Measurements from ENCODE around the gene SLC51A.
A peak's percentile ranks its signal among the peaks of the same experiment; 100 is the strongest.

Gene SLC51A

DNA sequence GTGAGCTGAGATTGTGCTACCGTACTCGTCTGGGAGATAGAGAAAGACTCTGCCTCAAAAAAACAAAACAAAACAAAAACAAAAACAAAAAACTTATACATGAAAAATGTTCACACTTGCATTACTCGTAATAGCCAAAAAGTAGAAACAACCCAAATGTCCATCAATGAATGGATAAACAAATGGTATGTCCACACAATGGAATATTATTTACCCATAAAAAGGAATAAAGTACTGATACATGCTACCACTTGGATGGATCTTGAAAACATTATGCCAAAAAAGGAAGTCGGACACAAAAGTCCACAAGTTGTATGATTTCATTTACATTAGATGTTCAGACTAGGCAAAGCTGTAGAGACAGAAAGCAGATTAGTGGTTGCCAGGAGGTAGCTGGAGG is 44.5 kb downstream of the SLC51A start:
- H3K27ac Mint-ChIP-seq: no peak overlapping the region
- no peaks in the 10 kb centered on the region for H3K27me3 Mint-ChIP-seq
- peaks cover 22 to 48% of the 10 kb centered on the region in 2 donors for H3K36me3 Mint-ChIP-seq
- no peak for DNase-seq
- no peak for ATAC-seq (replicated peaks)
- H3K9me3 Mint-ChIP-seq: peaks cover 0 to 2% of the 10 kb centered on the region in 2 donors
- H3K4me1 Mint-ChIP-seq: no peaks in the 10 kb centered on the region
- H3K4me3 Mint-ChIP-seq: no peak overlapping the region

DNA sequence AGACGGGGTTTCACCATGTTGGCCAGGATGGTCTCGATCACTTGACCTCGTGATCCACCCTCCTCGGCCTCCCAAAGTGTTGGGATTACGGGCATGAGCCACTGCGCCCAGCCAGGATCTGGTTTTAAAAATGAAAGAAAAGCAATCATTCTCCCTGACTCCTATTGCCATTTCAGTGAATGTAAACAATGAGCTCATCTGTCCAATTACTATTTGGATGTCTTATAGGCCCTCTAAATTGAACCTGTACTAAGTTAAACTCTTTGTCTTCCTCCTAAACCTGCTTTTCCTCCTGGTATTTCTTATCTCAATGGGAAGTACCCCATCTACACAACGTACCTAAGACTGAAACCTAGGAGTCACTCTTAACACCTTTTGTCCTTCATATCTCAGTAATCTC is 47.5 kb downstream of the SLC51A start:
- Mint-ChIP-seq H3K4me3 (no peak overlapping the region), H3K27me3 (no peaks in the 10 kb centered on the region), H3K4me1 (no peaks in the 10 kb centered on the region), H3K27ac (no peak overlapping the region), H3K9me3 (peaks cover 0 to 2% of the 10 kb centered on the region in 2 donors), H3K36me3 (peaks cover 23 to 40% of the 10 kb centered on the region in 2 donors)
- ATAC-seq (replicated peaks) (no peak), DNase-seq (no peak)

DNA sequence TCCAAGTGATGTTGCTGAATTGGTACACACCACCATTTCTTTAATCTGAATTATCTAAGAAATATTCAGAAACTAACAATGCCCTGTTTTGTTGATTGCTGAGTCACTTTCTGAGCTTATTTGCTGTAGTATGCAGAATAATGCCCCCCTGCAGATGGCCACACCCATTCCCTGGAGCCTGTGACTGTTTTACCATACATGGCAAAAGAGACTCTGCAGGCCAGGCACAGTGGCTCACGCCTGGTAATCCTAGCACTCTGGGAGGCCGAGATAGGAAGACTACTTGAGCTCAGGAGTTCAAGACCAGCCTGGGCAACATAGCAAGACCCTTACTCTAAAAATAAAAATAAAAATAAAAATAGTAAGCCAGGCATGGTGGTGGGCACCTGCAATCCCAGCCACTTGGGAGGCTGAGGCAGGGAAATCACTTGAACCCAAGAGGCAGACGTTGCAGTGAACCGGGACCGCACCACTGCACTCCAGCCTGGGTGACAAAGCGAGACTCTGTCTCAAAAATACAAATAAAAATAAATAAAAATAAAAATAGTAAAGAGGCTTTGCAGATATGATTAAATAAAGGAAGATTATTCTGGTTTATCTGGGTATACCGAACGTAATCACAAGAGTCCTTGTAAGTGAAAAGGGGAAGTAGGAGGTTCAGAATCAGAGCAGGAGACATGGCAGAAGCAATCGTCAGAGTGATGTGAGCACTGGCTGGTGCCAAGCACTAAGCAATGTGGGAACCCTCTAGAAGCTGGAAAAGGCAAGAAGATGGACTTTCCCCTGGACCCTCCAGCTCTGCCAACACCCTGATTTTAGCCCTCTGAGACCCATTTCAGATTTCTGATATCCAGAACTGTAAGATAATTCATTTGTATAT is 52.2 kb downstream of the SLC51A start:
- peak; percentile 51 to 68 for ATAC-seq (replicated peaks)

DNA sequence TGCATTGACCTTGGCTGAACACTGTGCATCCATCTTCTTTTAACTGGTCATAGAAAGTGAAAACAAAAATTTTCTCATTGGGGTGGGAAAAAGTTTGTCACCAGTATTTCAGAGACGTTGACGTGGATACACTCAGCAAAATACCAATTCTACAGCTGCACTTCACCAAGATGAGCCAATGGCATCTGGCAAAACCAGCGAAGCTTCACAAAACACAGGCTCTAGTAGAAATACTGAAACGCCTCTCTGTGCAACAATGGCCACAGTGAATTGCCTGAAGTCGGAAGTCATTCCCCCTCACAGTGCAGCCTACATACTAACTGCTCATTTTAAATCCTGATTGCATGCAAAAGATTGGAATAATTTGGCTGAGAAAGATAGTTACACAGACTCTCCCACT is 54.2 kb downstream of the SLC51A start:
- no peak for DNase-seq
- peaks cover 27 to 35% of the 10 kb centered on the region in 2 donors for H3K36me3 Mint-ChIP-seq
- H3K4me3 Mint-ChIP-seq: no peak overlapping the region
- H3K27me3 Mint-ChIP-seq: no peaks in the 10 kb centered on the region
- H3K9me3 Mint-ChIP-seq: no peaks in the 10 kb centered on the region
- H3K4me1 Mint-ChIP-seq: peaks cover 16 to 35% of the 10 kb centered on the region in 2 donors
- no peak for ATAC-seq (replicated peaks)
- H3K27ac Mint-ChIP-seq: no peak overlapping the region

More for the DNA sequence above, 52.2 kb downstream of the SLC51A start:
- Mint-ChIP-seq H3K4me1 (peaks cover 9 to 23% of the 10 kb centered on the region in 2 donors), H3K4me3 (no peak overlapping the region), H3K27ac (peak overlapping the region; percentile 47), H3K27me3 (no peaks in the 10 kb centered on the region), H3K36me3 (peaks cover 32 to 37% of the 10 kb centered on the region in 2 donors), H3K9me3 (no peaks in the 10 kb centered on the region)
- DNase-seq: no peak

DNA sequence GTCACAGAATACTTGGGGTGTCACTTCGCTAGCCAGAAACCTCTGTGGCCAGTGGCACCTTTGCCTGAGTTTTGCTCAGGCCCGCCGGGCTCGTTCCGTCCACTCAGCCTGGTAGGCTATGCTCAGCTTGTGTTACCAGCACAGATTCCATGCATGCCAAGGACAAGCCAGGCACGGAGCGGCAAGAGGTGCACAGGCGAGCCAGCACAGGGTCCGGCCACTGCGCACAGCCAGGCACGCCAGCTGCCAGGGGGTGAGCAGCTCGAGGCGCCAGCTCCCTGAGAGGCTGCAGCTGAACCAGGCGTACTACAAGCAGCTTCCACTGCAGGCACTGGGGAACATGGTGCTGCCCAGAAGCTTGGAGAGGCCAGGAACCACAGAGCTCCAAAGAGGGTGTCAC is 56.5 kb downstream of the SLC51A start:
- no peak for ATAC-seq (replicated peaks)
- Mint-ChIP-seq H3K4me1 (peaks cover 16 to 35% of the 10 kb centered on the region in 2 donors), H3K36me3 (peaks cover 22 to 40% of the 10 kb centered on the region in 2 donors), H3K4me3 (no peak overlapping the region), H3K9me3 (no peaks in the 10 kb centered on the region), H3K27ac (no peak overlapping the region), H3K27me3 (no peaks in the 10 kb centered on the region)
- no peak for DNase-seq

DNA sequence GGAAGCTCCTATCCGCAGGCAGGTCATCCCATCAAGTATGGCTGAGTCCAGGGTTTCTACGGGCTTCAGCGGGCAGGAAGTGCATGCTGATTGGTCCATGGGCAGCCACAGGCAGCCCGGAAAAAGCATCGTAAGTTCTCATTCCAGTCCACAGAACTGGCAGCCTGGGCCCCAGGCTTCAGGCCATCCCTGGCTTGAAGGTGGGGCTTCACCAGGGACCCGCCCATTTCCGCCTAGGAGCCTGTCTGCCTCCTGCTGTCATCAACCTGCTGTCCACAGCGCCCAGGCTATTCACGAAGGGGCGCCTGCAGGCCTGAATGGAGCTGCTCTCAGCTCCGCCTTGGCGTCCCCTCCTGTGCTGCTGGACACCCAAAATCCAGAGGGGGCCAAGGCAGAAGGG is 57.3 kb downstream of the SLC51A start:
- DNase-seq: no peak
- Mint-ChIP-seq H3K4me1 (peaks cover 21 to 41% of the 10 kb centered on the region in 2 donors), H3K36me3 (peaks cover 22 to 46% of the 10 kb centered on the region in 2 donors), H3K27me3 (no peaks in the 10 kb centered on the region), H3K4me3 (no peak overlapping the region), H3K27ac (no peak overlapping the region), H3K9me3 (no peaks in the 10 kb centered on the region)
- no peak for ATAC-seq (replicated peaks)

DNA sequence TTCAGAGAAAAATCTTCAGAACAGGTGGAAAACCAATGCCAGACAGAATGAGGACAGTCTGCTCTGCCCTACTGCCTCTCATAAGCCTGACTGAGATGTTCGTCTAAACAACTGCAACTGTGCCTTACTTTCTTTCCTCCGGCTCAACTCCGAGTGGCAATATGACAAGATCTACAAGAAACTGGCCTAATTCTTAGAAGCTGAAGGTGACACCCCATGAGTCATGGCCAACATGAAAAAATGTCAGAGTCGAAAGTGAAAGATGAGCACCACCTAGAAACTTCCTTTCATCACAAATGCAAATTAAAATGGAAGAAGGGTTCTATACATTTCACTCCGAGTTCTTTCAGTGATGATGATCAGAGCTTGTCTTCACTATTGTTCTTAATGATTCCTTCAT is 58.3 kb downstream of the SLC51A start:
- Mint-ChIP-seq H3K4me3 (peak overlapping the region in 1 of 2 donors; percentile 41), H3K4me1 (peaks cover 22 to 42% of the 10 kb centered on the region in 2 donors), H3K36me3 (peaks cover 14 to 44% of the 10 kb centered on the region in 2 donors), H3K9me3 (no peaks in the 10 kb centered on the region), H3K27me3 (no peaks in the 10 kb centered on the region), H3K27ac (peak overlapping the region; percentile 10)
- peak; percentile 55 to 76 for ATAC-seq (replicated peaks)
- no peak for DNase-seq

DNA sequence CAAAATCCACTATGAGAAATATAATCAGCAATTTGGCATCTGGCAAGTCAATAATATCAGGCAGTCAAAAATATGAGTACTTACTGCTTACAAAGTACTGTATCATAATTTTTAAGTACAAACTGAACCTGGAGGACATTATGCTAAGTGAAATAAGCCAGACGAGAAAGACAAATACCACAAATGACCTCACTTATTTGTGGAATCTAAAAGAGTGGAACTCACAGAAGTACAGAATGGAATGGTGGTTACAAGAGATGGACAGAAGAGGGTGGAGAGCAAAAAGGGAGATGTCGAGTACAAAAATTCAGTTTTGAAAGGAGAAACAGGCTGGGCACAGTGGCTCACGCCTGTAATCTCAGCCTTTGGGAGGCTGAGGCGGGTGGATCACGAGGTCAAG is 58.8 kb downstream of the SLC51A start:
- no peak for DNase-seq
- Mint-ChIP-seq H3K36me3 (peaks cover 11 to 42% of the 10 kb centered on the region in 2 donors), H3K27ac (peak overlapping the region; percentile 10), H3K4me3 (no peak overlapping the region), H3K9me3 (no peaks in the 10 kb centered on the region), H3K4me1 (peaks cover 21 to 43% of the 10 kb centered on the region in 2 donors), H3K27me3 (no peaks in the 10 kb centered on the region)
- no peak for ATAC-seq (replicated peaks)

DNA sequence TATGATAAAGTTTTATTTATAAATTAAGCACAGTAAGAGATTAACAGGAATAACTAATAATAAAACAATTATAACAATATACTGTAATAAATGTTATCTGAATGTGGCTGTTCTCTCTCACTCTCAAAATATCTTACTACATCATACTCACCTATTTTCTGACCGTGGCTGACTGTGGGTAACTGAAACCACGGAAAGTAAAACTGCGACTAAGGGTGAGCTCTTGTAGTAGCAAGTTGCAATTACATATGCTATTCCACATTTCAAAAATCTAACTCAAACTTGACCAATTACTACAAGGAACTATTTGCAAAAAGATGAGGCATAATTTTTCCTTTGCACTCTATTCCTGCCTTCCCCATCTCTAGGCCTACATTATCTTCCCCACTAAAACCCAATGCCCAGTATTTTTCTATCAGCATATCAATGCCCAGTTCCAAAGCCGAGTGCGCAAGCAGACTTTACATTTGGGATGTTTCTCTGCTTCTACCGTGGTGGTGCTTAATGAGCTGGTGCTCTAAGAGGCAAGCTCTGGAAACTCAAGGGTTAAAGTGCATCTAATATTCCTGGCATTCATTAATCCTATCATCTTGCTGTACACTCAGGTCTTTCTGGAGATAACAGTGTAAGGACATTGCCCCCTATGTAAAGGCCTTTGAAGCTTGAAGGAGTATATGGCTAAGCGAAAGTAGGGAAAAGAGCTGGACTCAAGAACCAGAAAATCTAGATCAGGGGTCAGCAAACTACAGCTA is 64.5 kb downstream of the SLC51A start:
- H3K27ac Mint-ChIP-seq: peak overlapping the region; percentile 0
- peaks cover 2 to 21% of the 10 kb centered on the region in 2 donors for H3K36me3 Mint-ChIP-seq
- no peaks in the 10 kb centered on the region for H3K27me3 Mint-ChIP-seq
- peak; percentile 77 to 79 for ATAC-seq (replicated peaks)
- H3K4me3 Mint-ChIP-seq: no peak overlapping the region
- peaks cover 27 to 43% of the 10 kb centered on the region in 2 donors for H3K4me1 Mint-ChIP-seq
- H3K9me3 Mint-ChIP-seq: no peaks in the 10 kb centered on the region
- DNase-seq: no peak

DNA sequence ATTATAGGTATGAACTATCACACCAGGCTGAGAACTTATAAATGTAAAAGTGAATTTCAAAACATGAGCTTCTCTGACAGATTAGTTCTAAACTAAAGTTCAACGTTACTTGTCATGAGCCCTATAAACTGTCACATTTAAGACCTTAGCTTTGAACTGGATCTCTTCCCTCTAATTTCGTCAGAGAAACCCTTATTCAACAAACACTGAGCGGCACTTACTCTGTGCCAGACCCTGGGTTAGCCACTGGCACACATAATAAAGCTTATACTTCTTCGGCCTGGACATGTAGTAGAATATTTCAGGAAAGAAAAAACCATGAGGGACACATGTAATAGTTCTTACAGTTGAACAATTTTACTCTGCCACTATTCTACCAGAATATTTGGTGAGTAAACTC is 65.6 kb downstream of the SLC51A start:
- Mint-ChIP-seq H3K36me3 (peaks cover 2 to 24% of the 10 kb centered on the region in 2 donors), H3K9me3 (no peaks in the 10 kb centered on the region), H3K4me3 (no peak overlapping the region), H3K4me1 (peaks cover 34 to 53% of the 10 kb centered on the region in 2 donors), H3K27ac (no peak overlapping the region), H3K27me3 (no peaks in the 10 kb centered on the region)
- DNase-seq: no peak
- ATAC-seq (replicated peaks): no peak

Data from stimulated activated naive B cell treated with anti-CD40 and anti-IgM and Interleukin-4, amounts not matched to agents 10 μg/mL and 1 μg/mL and 100 μg/mL, for 72 hours (primary cell).